Ovary (tissue), 9 donors: Measurements from ENCODE around the gene PLPP7. TPM values are rescaled to one million over a fixed set of nuclear protein-coding genes. Genes with fewer than 3 reads are reported as not detected.
"Not testable (repeated sequence)": the region's sequence is repeated elsewhere in the genome, so short reads cannot be mapped to it uniquely, and the experiment has no call there.

ENCODE experiments used
- DNase-seq, 5 donors: peaks; one replicate each; pipeline ENCODE4 v3.0.0-alpha.2; 2019 to 2020
- H3K27ac ChIP-seq, 2 donors: fragments of 200-600 bp; one replicate each; pipeline versions ENCODE4 v1.5.1 to v1.8.0; 2019 to 2022
- H3K27me3 ChIP-seq: fragments of 200-600 bp; one replicate; pipeline ENCODE4 v1.8.0; 2022
- H3K36me3 ChIP-seq: fragments of 200-600 bp; sonication (generic); one replicate; pipeline ENCODE4 v1.5.1; 2019
- H3K4me1 ChIP-seq: one replicate; pipeline ENCODE4 v1.8.1; 2013; ENCODE audit warnings: mild to moderate bottlenecking, moderate library complexity; ENCODE audit not compliant: insufficient read depth
- H3K4me3 ChIP-seq: fragments of 200-600 bp; sonication (generic); one replicate; pipeline ENCODE4 v1.5.1; 2017
- H3K9me3 ChIP-seq, 2 donors: fragments of 200-600 bp in 1 of 2; sonication (generic) in 1 of 2; one replicate each; pipeline versions ENCODE4 v1.5.1 to v1.8.1; 2013 to 2019; ENCODE audit warnings: mild to moderate bottlenecking in 1 of 2, moderate library complexity in 1 of 2
- CTCF ChIP-seq, 3 donors: fragments of 450-650 bp in 2 of 3; fragments of 200-600 bp in 1 of 3; IDR thresholded peaks; one replicate each; pipeline versions ENCODE4 v1.5.1 to v1.8.0; 2016 to 2022; ENCODE audit warnings: antibody characterized with exemption in 3 of 3, mild to moderate bottlenecking in 1 of 3
- EP300 ChIP-seq: sonication (generic); formaldehyde crosslinking; IDR thresholded peaks from one replicate; pipeline ENCODE4 v1.6.1; 2017; ENCODE audit warnings: antibody characterized with exemption
- POLR2A ChIP-seq: fragments of 450-650 bp; IDR thresholded peaks from one replicate; pipeline ENCODE4 v1.6.1; 2017; ENCODE audit warnings: antibody characterized with exemption, mild to moderate bottlenecking, moderate library complexity
- WGBS, 3 donors: extraction: QIAGEN DNeasy Blood & Tissue Kit in 1 of 3; methylation state at CpG; one replicate each; pipeline versions ENCODE4 v1.1.5 to v1.1.7; 2013 to 2017; 5-methylcytosine and 5-hydroxymethylcytosine counted together
- intact Hi-C, 4 donors: fragments of 100-400 bp; cut with DNase I; formaldehyde crosslinking; loops; one replicate each; pipeline versions ENCODE4 v1.11.0 to v1.15.1; 2022 to 2023
- polyA plus RNA-seq, 2 donors: library from polyadenylated mRNA; stranded (reverse); fragments of 200-250 nt in 1 of 2; fragments of 350-450 nt in 1 of 2; fragmentation: Illumina TruSeq in 1 of 2; extraction: RNeasy Lipid Tissue Mini Kit (QIAGEN cat#74804) in 1 of 2; gene quantifications; one replicate each; pipeline ENCODE4 v1.2.3, GENCODE V29; 2013 to 2014
- total RNA-seq, 7 donors: library from RNA; depleted of rRNA in 2 of 7; stranded (reverse); fragments of >200 nt in 2 of 7; fragmentation: NEBNext Ultra II Directional in 3 of 7; extraction: Animal tissue kit (Norgen Biotek cat#: 25700) in 3 of 7; gene quantifications; one replicate each; pipeline versions ENCODE4 v1.1.0 to v1.2.4, GENCODE V29; 2016 to 2023
- donor health status: DM: no; HTN: no; CAD: no; lungs with moderate emphysema.
- donor health status: DM: no; HTN: no; CAD: no.
- donor health status: Bipolar disorder and iron deficiency.
- donor health status: DM: yes; HTN: yes; CAD: no.
- donor health status: DM: no; HTN: no; CAD: no.
- donor health status: DM: yes; HTN: yes; CAD: no.

PLPP7 gene
- total and polyA plus RNA-seq, 9 donors: 3.6 to 12.0 (median 11.0) TPM

- intact Hi-C loops: no loop called here
- no peak for DNase-seq
Observed at GRCh38 chr9:131323629-131324028, 34.1 kb downstream of the PLPP7 start.

DNA sequence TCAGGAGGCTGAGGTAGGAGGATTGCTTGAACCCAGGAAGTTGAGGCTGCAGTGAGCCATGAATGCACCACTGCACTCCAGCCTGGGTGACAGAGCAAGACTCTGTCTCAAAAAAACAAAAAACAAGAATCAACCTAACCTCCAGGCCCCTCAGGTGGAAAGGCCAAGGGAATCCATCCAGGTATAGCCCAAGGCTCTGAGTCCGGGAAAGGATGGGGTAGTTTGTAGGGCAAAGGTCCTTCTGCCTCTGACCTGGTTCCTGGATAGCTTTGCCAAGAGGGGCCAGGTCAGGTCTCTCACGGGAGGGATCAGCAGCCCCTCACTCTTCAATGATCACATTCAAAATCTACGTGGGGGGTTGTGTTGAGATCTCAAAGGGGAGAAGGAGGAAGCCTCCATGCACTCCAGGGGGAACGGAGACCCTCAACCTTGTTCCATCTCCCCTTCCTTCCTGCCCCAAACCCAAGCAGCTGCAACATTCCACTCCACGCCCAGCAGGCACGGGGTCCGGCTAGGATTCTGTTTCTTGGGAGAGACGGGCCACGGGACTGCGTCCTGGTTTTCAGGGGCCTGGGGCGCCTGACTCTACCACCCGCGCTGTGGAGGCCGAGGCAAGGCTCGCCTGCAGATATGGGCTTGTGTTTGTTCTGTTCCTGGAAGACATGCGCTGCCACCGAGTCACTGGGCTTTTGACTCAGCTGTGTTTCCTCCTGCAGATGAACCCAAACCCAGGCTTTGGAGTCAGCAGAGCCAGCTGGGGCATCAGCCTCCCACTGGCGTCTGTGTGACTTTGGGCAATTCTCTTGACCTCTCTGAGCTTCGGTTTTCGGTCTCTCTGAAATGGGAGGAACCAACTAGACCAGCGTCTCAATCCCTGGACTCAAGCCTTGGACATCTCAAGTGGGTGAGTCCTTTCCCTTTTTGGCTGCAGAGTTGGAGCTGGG lies 35.5 kb downstream of the PLPP7 start:
- WGBS, 3 donors: 90 to 93% (median 91%) methylated on average over 21 of the region's 21 CpGs
- Histone ChIP-seq H3K9me3 (no peaks in the 10 kb centered on the region), H3K4me1 (peaks cover under 1% of the 10 kb centered on the region), H3K36me3 (no peaks in the 10 kb centered on the region), H3K4me3 (no peak overlapping the region), H3K27ac (no peak overlapping the region), H3K27me3 (no peaks in the 10 kb centered on the region)
- no peak for DNase-seq
- TF ChIP-seq CTCF (IDR thresholded peaks at IDR 0.05) (no peak), POLR2A (no peak), EP300 (no peak)
- intact Hi-C loops: no loop called here

More at GRCh38 chr9:131323629-131324028, 34.1 kb downstream of the PLPP7 start:
- H3K27me3 ChIP-seq: no peaks in the 10 kb centered on the region
- H3K36me3 ChIP-seq: no peaks in the 10 kb centered on the region
- no peak overlapping the region for H3K27ac ChIP-seq
- no peak overlapping the region for H3K4me3 ChIP-seq
- H3K4me1 ChIP-seq: peaks cover 2% of the 10 kb centered on the region
- no peaks in the 10 kb centered on the region for H3K9me3 ChIP-seq
- 89% methylated on average over 8 of the region's 8 CpGs for WGBS, 3 donors
- no peak for TF ChIP-seq POLR2A
- no peak for TF ChIP-seq EP300
- TF ChIP-seq CTCF (IDR thresholded peaks at IDR 0.05): no peak

- Histone ChIP-seq H3K4me3 (no peak overlapping the region), H3K27ac (no peak overlapping the region), H3K4me1 (no peaks in the 10 kb centered on the region), H3K27me3 (no peaks in the 10 kb centered on the region), H3K9me3 (no peaks in the 10 kb centered on the region), H3K36me3 (no peaks in the 10 kb centered on the region)
- TF ChIP-seq POLR2A: no peak
- no peak for TF ChIP-seq EP300
- TF ChIP-seq CTCF (IDR thresholded peaks at IDR 0.05): no peak
- WGBS, 3 donors: 82 to 90% (median 87%) methylated on average over 11 of the region's 11 CpGs
- intact Hi-C loops: no loop called here
- no peak for DNase-seq
Observed at GRCh38 chr9:131329241-131329641, 39.7 kb downstream of the PLPP7 start.

GRCh38 chr9:131330814-131331600 lies 41.5 kb downstream of the PLPP7 start:
- Histone ChIP-seq H3K27ac (no peak overlapping the region), H3K36me3 (no peaks in the 10 kb centered on the region), H3K4me1 (peaks cover 6% of the 10 kb centered on the region), H3K9me3 (no peaks in the 10 kb centered on the region), H3K4me3 (no peak overlapping the region), H3K27me3 (no peaks in the 10 kb centered on the region)
- intact Hi-C loops: loop anchor here in 2 of 4 donors (5.0 to 10.0 kb wide), 2 partner anchors 266 to 274 kb away; no protein-coding TSS in a partner anchor
- TF ChIP-seq CTCF (IDR thresholded peaks at IDR 0.05) (no peak), POLR2A (no peak), EP300 (no peak)
- 44 to 55% (median 46%) methylated on average over 18 of the region's 18 CpGs for WGBS, 3 donors
- no peak for DNase-seq

GRCh38 chr9:131331996-131332395 lies 42.5 kb downstream of the PLPP7 start:
- intact Hi-C loops: loop anchor here in 2 of 4 donors (5.0 to 10.0 kb wide), 2 partner anchors 267 to 275 kb away; no protein-coding TSS in a partner anchor
- H3K27me3 ChIP-seq, H3K36me3 ChIP-seq, H3K4me1 ChIP-seq, H3K27ac ChIP-seq, H3K4me3 ChIP-seq, DNase-seq, H3K9me3 ChIP-seq: not testable (repeated sequence)
- WGBS, 3 donors: 98 to 100% (median 100%) methylated on average over 2 of the region's 2 CpGs
